SK-N-MC (cell line): ENCODE data around the gene GINS1.

Experiments
- EZH2 ChIP-seq: fragments of 200-600 bp; sonication (generic); IDR thresholded peaks from one replicate; pipeline ENCODE4 v1.6.1; 2017; ENCODE audit warnings: antibody characterized with exemption
- FOXP2 ChIP-seq: optimal IDR thresholded peaks from 2 replicates; pipeline ENCODE3; 2011; ENCODE audit warnings: mild to moderate bottlenecking, moderate library complexity; ENCODE audit not compliant: insufficient read depth; ENCODE audit errors: extremely low read length, control extremely low read depth
- POLR2AphosphoS5 ChIP-seq: IDR thresholded peaks from 2 replicates; pipeline ENCODE4 v1.6.1; 2012; ENCODE audit warnings: mild to moderate bottlenecking, low read depth, low read length, borderline replicate concordance

DNA sequence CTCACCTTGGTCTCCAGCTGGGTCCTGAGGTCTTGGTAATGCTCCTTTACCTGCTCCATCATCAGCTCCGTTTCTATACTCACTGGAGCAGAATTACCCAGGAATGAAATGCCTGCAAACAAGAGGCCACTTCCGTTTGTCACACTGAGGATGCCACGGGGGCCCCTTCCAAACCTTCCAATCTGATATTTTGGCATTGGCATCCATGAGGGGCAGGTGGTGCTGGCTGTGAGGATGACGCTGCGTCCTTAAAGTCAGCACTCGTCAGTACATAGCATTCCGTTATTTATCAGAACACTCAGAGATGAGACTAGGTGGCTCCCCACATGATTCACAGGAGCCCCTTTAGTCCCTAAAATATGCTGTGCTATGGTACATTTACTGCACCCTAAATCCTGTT is 72.7 kb downstream of the GINS1 start:
- TF ChIP-seq POLR2AphosphoS5 = no peak
- TF ChIP-seq EZH2 = no peak
- TF ChIP-seq FOXP2 = no peak
